NCI-H1105 treated with DMSO at 0.1 percent for 48 hours (cell line): Measurements from ENCODE around the gene HECW1.

ENCODE experiments used
- DNase-seq: peaks from one replicate; lab custom pipeline; 2025; lab: John Stamatoyannopoulos, UW

The HECW1 gene

DNA sequence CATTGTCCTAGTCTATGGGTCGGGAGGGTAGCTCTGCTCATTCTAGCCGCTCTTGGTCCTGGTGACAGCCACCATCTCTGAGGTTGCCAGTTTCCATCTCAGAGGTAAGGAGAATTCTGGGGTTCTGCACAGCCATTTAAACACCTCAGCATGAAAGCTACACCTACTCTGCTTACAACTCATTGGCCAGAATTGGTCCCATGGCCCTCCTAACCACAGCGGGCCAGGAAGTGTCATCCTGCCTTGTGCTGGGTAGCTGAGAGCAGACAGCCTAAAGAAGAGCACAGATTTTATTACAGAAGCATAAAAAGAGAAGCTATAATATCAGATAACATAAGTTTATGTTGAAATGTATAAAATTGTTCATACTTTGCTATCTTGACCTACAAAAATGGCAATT, 152.7 kb downstream of the HECW1 start:
- DNase-seq = no peak

GRCh38 chr7:43273939-43274719, 161.7 kb downstream of the HECW1 start:
- no peak for DNase-seq

DNA sequence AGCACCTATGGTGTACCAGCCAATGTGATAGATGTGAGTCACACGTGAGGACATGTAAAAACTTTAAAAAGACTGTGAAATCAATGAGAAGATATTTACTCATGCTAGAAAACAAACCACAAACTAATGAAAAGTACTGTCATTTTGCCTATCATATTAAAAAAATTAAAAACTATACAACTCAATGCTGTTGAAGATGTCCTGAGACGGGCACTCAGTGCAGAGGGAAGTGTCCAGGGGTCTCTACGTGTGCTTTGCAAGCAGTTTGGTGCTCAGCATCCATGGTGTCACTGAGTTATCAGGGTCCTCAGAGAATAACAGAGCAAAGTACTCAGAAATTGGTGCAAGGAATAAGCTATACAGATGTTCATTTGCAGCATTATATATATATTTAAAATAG, 162.3 kb downstream of the HECW1 start:
- DNase-seq = no peak

GRCh38 chr7:43276547-43276946, 164.1 kb downstream of the HECW1 start:
- DNase-seq = no peak

DNA sequence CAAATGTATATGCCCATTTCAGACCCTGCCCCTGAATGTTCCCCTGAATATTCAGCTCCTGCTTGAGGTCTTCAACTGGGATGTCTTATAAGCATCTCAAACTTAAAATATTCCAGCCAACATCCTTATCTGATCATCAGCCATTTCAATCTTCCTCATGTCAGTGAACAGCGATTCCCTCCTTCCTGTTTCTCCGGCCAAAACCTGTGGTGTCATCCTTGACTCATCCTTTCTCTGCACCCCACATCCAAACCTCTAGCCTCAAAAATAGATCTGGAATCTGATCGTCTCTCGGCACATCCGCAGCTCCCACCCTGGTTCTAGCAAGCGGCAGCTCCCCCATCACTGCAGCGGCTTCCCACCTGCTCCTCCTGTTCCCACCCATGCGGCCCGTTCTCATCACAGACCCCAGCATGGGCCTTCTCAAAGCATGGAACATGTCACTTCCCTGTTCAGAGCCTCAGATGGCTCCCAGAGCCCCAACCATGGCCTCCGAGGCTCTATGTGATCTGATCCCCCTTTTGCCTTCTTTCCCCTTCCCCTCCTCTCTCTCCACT, 165.7 kb downstream of the HECW1 start:
- no peak for DNase-seq

- DNase-seq = no peak
Measured at GRCh38 chr7:43281268-43281667, 168.8 kb downstream of the HECW1 start.

DNA sequence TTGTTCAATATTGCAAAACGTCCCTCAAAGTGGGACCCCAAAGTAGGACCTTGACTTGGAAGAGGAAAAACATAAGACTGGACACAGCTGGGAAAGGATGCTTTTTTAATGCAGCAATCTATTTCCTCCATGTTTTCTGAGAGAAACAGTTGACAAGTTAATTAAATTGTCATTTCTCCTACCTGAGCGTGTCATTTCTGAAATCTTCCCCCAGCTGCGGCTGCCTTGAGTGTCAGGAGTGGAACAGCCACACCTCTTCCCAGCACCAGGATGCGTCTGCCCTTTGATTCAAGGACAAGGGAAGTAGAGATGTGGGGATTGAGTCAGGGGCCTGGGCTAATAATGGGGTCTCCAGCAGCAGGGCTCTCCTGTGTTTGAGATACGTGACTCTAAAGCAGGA, 171.3 kb downstream of the HECW1 start:
- DNase-seq = no peak

DNA sequence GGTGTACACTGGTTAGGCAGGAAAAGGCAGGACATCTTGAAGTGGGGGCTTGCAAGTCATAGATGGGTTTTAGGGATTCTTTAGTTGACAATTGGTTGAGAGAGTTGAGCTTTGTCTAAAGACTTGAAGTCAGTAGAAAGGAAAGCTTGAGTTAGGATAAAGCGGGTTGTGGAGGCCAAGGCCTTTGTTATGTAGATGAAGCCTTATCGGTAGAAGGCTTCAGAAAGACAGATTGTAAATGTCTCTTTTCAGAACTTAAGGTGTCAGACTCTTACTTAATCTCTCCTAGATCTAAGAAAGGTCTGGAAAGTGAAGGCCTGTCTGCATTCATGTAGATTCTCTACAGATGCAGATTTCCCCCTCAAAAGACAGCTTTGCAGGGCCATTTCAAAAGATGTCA, 177.4 kb downstream of the HECW1 start:
- no peak for DNase-seq

DNA sequence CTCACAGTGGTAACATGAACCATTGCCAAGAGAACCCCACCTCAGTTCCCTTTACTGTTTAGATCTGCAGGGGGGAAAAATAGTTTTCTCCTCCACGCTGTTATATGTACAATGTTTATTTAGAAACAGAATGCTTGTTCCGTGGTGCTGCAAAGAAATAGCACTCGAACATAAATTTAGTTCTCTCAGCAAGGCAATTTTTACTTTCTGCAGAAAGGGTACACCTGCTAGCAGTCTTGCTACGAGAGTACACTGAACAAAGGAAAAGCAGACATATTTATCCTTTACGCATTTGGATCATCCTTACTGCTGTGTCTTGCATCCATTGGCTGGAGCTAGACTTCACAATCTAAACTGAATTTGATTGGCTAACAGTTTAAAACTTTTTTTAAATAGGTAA, 178.5 kb downstream of the HECW1 start:
- DNase-seq = no peak

GRCh38 chr7:43291789-43292188, 179.3 kb downstream of the HECW1 start:
- no peak for DNase-seq

DNA sequence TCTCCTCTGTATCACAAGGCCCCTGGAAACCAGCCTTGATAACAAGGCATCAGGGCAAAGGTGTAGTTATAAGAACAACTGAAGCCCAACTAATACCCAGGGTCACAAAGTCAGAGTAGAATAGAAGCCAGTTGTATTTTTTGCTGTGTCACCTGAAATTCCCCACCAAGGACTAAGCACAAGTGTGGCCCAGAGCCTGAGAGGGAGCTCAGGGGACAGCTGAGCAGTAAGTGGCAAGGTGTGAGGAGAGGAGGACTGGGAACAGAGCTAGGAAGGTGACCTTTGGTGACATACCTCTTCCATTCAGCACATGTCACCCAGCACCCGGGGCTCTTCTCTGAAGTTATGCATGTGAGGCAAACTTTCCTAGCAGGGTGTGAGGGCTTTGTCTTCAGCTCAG, 179.9 kb downstream of the HECW1 start:
- DNase-seq = no peak

GRCh38 chr7:43294080-43294630, 181.7 kb downstream of the HECW1 start:
- DNase-seq = no peak

GRCh38 chr7:43295429-43295828, 183.0 kb downstream of the HECW1 start:
- DNase-seq = no peak

DNA sequence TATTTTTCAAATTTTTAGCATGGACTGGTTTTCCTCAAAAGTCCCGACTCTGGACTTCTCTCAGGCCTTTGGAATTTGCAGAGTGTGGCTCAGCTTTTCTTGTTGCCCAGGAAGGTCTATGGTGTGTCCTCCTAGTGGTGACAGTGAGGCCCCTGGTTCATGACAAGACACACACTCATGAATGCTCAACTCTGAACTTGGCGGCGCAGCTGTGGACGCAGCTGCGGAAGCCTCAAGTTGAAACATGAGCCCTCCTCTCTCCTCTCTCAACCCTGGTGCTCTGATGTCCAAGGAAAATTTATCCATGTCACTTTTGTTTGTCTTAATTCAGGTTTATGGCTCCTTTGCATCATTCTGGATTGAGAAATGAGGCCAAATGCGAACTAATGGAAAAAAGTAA, 183.9 kb downstream of the HECW1 start:
- DNase-seq = no peak

- DNase-seq = no peak
Measured at GRCh38 chr7:43298617-43299016, 186.2 kb downstream of the HECW1 start.

DNA sequence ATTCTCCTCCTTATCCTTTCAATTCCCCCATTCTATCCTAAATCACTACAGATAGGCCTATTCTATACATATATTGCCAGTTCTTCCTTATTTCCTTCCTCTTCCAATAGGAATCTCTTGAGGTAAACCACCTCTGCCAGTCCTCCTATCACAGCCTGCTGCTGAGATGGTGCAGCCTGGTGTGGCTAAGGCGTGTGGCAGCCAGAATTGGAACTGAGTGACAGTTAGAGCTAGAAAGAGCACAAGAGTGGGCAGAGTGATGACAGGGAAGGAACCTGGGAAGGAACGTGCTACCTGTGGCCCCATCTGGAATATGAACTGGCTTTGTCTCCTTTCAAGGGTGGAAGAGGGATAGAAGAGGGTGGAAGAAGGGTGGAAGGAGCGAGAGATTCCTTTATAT, 187.7 kb downstream of the HECW1 start:
- DNase-seq = no peak

DNA sequence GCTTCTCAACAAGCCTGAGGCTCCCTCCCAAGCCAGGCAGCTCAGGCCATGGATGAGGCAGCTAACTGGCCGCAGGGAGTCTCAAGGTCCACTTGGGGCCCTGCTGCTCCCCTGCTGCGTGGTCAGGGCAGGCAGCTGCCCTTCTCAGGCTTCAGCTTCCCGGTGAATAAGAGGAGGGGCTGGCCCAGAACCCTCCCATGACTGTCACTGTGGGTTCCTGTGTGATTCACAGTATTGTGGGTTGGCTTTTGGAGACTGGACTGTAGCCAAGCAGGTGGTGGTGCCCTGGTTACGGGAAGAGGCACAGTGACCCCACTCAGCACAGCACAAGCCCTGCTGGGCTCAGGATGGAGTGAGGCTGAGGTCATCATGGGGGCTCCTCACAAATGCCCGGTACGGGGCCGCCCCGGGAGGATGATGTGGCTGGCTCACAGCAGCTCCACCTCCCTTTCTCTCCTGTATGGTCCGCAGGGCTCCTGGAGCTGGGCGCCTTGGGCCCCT, 189.8 kb downstream of the HECW1 start:
- peak; percentile 4 for DNase-seq

DNA sequence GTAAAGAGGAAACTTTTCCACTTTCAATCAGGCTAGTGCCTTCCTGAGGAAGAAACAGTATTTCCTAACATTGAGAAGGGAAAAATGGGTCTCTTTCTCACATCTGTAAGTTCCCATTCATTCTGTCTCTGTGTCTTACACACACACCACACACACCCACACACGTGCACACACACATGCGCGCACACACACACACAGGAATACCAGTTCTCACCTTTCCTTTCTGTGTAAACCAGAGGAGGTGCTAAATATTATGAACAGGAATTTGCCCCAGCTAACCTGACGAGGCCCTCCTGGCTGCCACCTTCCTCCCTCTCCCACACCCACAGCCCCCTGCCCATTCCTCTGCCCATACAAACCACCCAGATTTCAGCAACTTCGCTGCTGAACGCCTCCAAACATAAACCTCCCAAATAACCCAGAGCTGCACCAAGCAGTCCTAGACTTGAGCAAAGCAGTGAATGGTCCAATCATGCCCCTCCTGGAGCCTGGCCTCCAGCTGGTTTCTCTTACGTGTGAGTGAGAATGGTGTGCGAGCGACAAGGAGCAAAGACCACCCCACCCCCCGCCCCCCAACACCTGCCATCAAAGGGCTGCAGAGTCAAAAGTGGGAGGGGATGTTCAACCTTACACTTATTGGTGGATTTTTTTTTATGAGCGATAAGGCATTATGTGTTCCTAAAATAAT, 190.5 kb downstream of the HECW1 start:
- DNase-seq = no peak

GRCh38 chr7:43303740-43304241, 191.3 kb downstream of the HECW1 start:
- DNase-seq = no peak

- no peak for DNase-seq
Measured at GRCh38 chr7:43306404-43306803, 194.0 kb downstream of the HECW1 start.

DNA sequence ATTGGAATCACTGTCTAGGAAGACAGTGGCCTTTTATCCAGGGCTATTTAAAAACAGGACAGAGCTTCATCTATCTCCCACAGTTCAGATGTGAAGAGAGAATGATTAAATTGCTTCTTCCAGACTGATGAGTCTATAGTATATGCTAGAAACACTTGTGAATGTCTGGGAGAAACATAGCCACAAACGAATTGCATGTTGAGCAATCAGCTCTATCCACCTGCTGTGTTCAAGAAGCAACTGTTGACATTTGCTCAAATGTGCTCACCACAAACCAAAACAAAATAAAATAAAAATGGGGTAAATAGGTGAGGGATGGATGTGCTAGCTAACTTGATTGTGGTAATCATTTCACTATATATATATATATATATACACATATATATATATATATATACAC, 195.1 kb downstream of the HECW1 start:
- DNase-seq = no peak

DNA sequence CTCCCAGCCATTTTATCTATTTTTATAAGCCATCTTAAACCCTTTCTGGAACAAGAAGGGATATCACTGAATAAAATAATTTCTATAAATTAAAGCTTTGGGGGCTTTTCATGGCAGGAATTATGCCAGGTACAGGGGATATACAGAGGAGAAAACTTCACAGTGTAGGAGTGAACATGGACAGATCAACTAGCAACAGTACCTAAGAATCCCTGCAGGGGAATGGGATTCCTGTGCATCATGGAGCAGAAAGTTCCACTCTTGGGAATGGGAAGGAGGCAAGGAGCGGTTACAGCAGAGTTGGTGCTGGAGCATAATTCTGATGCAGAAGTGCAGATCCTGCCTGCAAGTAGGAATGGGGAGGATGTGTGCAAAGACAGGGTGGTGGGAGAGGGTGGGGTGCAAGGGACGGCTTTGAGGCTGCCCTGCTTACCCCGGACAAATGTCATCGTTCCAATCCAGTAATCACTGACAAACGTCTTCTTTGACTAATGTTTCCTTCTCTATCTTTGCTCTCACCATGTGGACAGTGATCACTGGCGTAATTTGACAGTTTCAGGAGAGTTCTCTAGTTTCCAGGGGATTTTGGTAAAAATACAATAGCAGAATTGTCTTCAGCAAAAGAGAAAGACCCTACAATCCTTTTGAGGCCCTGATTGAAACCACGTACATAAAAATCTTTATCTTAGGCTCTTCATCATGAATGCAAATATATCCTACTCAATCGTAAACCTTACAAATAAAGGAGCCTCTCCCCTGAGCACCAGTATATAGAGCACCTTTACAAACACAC, 196.7 kb downstream of the HECW1 start:
- no peak for DNase-seq
